ENCODE data around the gene OR10G4. TPM values are rescaled to one million over a fixed set of nuclear protein-coding genes. Genes with fewer than 3 reads are reported as not detected.
"Not testable (repeated sequence)": the region's sequence is repeated elsewhere in the genome, so short reads cannot be mapped to it uniquely, and the experiment has no call there.

OR10G4 gene
- total RNA-seq, 4 donors from 2014 or later = not detected

DNA sequence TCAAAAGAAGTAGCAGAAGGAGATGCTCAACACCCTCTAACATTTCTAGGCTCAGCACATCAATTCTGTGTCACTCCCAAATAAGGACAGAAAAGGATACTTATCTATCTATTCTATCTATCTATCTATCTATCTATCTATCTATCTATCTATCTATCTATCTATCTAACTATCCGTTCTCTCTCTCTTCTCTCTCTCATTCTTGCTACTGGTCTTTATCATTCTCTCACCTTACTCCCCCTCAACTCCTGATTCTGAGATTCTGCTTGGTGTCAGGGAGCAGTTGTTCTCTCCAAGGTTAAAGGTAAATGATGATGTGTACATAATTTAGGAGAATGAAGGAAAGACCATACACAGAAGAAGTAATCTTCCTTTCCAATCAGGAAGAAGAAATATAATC is 17.7 kb upstream of the OR10G4 start, which contains the start of gene OR10G6:
Gene OR10G6 (minus strand): TSS at position 43 of the 400 bp plus-strand sequence. CDS start 0 bp downstream, at position 43.
- DNase-seq (ENCODE audit: low spot score in 2 of 2) = no peak
- intact Hi-C loops (cut with DNase I; ENCODE audit: low total_unique reads) = no loop called here
- H3K4me3 ChIP-seq (ENCODE audit: low read depth, poor library complexity, severe bottlenecking) = no peak within 1 kb of the TSS
- WGBS, 2 donors = 67 to 84% methylated on average over 1 of the region's 1 CpG
- no peak for TF ChIP-seq POLR2A (IDR thresholded peaks at IDR 0.05)
- TF ChIP-seq, protein P1, sequence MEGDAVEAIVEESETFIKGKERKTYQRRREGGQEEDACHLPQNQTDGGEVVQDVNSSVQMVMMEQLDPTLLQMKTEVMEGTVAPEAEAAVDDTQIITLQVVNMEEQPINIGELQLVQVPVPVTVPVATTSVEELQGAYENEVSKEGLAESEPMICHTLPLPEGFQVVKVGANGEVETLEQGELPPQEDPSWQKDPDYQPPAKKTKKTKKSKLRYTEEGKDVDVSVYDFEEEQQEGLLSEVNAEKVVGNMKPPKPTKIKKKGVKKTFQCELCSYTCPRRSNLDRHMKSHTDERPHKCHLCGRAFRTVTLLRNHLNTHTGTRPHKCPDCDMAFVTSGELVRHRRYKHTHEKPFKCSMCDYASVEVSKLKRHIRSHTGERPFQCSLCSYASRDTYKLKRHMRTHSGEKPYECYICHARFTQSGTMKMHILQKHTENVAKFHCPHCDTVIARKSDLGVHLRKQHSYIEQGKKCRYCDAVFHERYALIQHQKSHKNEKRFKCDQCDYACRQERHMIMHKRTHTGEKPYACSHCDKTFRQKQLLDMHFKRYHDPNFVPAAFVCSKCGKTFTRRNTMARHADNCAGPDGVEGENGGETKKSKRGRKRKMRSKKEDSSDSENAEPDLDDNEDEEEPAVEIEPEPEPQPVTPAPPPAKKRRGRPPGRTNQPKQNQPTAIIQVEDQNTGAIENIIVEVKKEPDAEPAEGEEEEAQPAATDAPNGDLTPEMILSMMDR (IDR thresholded peaks at IDR 0.05) = no peak

DNA sequence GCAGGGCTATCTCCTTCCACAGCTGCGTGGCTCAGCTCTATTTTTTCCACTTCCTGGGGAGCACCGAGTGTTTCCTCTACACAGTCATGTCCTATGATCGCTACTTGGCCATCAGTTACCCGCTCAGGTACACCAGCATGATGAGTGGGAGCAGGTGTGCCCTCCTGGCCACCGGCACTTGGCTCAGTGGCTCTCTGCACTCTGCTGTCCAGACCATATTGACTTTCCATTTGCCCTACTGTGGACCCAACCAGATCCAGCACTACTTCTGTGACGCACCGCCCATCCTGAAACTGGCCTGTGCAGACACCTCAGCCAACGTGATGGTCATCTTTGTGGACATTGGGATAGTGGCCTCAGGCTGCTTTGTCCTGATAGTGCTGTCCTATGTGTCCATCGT is 3.0 kb downstream of the OR10G4 start:
- intact Hi-C loops (cut with DNase I; ENCODE audit: low total_unique reads); H3K4me3 ChIP-seq (ENCODE audit: low read depth, poor library complexity, severe bottlenecking); DNase-seq (ENCODE audit: low spot score in 2 of 2): not testable (repeated sequence)
- 85 to 89% methylated on average over 4 to 5 of the region's 9 CpGs for WGBS, 2 donors

DNA sequence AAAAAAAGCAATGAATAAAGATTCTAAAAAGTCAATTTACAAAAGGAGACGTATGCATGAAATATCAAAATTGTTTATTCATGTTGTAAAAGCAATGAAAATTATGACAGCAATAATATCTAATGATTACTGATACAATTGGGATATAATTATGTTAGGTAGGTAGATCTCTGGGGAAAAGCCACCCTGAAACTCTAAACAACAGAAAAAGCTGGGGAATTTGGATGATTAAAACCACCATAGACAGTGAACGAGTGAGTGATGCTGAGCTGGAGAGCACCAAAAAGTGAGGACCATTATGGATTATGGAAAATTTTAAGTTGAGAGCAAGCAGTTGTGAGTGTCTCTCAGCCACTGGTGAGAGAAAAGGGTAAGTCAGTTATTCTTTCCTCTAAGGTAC is 13.7 kb downstream of the OR10G4 start, which contains the start of gene OR10G8:
Gene OR10G8 (plus strand): TSS at position 301 of the 400 bp plus-strand sequence. CDS start 2,825 bp downstream, outside the sequence.
- DNase-seq (ENCODE audit: low spot score in 2 of 2) = no peak
- intact Hi-C loops (cut with DNase I; ENCODE audit: low total_unique reads) = no loop called here
- TF ChIP-seq POLR2A (IDR thresholded peaks at IDR 0.05) = no peak
- TF ChIP-seq, protein P1 (IDR thresholded peaks at IDR 0.05) = no peak
- WGBS, 2 donors = 71 to 76% methylated on average over 2 of the region's 2 CpGs
- H3K4me3 ChIP-seq (ENCODE audit: low read depth, poor library complexity, severe bottlenecking) = no peak within 1 kb of the TSS

DNA sequence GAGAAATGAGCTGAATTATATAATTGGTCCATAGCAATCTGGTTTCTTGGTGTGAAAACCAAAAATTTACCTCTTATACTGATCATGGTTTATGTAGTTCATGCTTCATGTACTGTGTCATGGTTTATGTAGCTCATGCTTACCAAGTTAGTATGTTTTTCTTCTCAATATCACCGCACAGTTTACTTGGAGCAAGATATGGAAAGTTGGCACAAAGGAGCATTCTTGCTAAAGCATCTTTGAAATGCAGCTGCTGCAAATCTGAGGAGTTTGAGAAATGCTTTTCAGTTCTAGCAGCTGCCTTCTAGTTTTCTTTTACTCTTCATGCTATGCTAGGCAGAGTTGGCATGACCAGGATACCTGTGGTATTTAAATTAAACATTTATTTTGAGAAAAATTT is 23.9 kb downstream of the OR10G4 start:
- no peak overlapping the region for H3K4me3 ChIP-seq (ENCODE audit: low read depth, poor library complexity, severe bottlenecking)
- intact Hi-C loops (cut with DNase I; ENCODE audit: low total_unique reads) = no loop called here
- WGBS, 2 donors = 41 to 53% methylated on average over 1 of the region's 1 CpG
- no peak for TF ChIP-seq POLR2A (IDR thresholded peaks at IDR 0.05)
- TF ChIP-seq, protein P1 (IDR thresholded peaks at IDR 0.05) = no peak
- DNase-seq (ENCODE audit: low spot score in 2 of 2) = no peak

DNA sequence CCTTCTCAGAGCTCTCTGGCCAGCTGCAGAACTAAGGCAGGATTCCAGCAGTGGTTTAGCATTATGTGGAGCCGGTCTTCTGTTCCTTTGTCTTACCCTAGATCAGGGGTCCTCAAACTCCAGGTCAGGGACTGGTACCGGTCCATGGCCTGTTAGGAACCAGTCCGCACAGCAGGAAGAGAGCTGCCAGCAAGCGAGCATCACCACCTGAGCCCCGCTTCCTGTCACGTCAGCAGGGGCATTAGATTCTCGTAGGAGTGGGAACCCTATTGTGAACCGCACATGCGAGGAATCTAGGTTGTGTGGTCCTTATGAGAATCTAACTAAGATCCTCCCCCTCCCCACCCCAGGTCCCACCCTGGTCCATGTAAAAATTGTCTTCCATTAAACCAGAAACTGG is 26.8 kb downstream of the OR10G4 start:
- no peak for DNase-seq (ENCODE audit: low spot score in 2 of 2)
- TF ChIP-seq POLR2A (IDR thresholded peaks at IDR 0.05) = no peak
- intact Hi-C loops (cut with DNase I; ENCODE audit: low total_unique reads) = no loop called here

DNA sequence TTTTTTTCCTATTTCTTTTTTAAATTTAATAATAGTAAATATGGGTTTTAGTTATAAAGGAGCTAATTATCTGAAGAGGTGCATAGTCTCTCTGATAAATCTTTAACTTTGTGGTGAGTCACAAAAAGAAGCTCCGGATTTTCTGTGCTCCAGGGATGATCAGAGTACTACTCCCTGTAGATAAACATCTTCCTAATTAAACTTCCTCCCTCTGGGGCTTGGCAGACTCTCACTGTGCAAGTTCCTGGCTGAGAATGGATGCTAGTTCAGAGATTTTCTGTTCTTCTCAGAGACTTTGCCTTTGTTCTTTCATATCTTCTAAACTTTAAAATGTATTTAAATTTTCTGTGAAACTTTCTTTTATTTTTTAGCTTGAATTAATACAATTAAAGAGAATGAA is 28.5 kb downstream of the OR10G4 start, which contains the start of gene OR10G7:
Gene OR10G7 (minus strand): TSS at position 72 of the 400 bp plus-strand sequence. CDS start 2,324 bp downstream, outside the sequence.
- intact Hi-C loops (cut with DNase I; ENCODE audit: low total_unique reads) = no loop called here
- H3K4me3 ChIP-seq (ENCODE audit: low read depth, poor library complexity, severe bottlenecking) = no peak within 1 kb of the TSS
- no peak for DNase-seq (ENCODE audit: low spot score in 2 of 2)
- 4 to 8% methylated on average over 1 of the region's 1 CpG for WGBS, 2 donors
- no peak for TF ChIP-seq POLR2A (IDR thresholded peaks at IDR 0.05)
- TF ChIP-seq, protein P1 (IDR thresholded peaks at IDR 0.05) = no peak

More for the DNA sequence above, 26.8 kb downstream of the OR10G4 start:
- H3K4me3 ChIP-seq (ENCODE audit: low read depth, poor library complexity, severe bottlenecking) = no peak overlapping the region
- 85 to 86% methylated on average over 9 of the region's 9 CpGs for WGBS, 2 donors

DNA sequence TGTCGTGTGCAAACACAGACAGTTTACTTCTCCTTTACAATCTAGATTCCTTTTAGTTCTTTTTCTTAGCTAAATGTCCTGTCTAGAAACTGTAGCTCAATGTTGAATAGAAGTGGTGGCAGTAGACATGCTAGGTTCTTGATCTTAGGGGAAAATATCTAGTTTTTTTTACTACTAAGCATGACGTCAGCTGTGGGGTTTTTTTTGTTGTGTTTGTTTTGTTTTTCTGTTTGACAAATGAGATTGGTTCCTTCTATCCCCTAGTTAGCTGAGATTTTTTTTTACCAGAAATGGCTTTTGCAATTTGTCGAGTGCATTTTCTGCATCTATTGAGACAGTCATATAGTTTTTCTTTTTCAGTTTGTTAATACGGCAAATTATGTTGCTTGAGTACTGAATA is 30.6 kb downstream of the OR10G4 start:
- intact Hi-C loops (cut with DNase I; ENCODE audit: low total_unique reads) = no loop called here
- 81 to 85% methylated on average over 4 of the region's 4 CpGs for WGBS, 2 donors
- no peak for DNase-seq (ENCODE audit: low spot score in 2 of 2)
- no peak overlapping the region for H3K4me3 ChIP-seq (ENCODE audit: low read depth, poor library complexity, severe bottlenecking)
- TF ChIP-seq POLR2A (IDR thresholded peaks at IDR 0.05) = no peak
- TF ChIP-seq, protein P1 (IDR thresholded peaks at IDR 0.05) = no peak
